ENCODE results near the gene NBPF26.
"Not testable (repeated sequence)": the region's sequence is repeated elsewhere in the genome, so short reads cannot be mapped to it uniquely, and the experiment has no call there.

Gene NBPF26

DNA sequence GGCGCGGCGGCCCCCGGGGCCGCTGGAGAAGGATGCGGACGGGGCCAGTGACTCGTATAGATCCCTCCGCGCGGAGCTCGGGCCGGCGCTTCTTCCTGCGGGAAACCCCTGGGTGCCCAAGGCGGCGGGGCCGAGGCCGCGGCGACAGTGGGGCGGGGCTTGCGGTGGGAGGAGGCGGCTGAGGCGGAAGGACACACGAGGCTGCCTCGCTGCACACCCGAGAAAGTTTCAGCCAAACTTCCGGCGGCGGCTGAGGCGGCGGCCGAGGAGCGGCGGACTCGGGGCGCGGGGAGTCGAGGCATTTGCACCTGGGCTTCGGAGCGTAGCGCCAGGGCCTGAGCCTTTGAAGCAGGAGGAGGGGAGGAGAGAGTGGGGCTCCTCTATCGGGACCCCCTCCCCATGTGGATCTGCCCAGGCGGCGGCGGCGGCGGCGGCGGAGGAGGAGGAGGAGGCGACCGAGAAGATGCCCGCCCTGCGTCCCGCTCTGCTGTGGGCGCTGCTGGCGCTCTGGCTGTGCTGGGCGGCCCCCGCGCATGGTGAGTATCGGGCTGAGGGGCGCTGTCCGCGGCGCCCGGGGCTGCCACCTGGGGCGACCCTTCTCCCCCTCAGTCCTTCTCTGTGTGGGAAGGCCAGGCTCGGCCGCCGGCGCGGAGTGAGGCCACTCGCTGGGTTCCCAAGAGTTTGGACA lies at the start of gene NBPF26:
Gene NBPF26, plus strand, starts transcription at position 231 of the 688 bp plus-strand sequence.
- H3K27ac ChIP-seq, result peak within 1 kb of the TSS in 16 of 21 experiments; percentile 22 to 96 (median 88)
- H3K4me3 ChIP-seq, result peak within 1 kb of the TSS in 5 of 7 experiments; percentile 50 to 83 (median 60)

DNA sequence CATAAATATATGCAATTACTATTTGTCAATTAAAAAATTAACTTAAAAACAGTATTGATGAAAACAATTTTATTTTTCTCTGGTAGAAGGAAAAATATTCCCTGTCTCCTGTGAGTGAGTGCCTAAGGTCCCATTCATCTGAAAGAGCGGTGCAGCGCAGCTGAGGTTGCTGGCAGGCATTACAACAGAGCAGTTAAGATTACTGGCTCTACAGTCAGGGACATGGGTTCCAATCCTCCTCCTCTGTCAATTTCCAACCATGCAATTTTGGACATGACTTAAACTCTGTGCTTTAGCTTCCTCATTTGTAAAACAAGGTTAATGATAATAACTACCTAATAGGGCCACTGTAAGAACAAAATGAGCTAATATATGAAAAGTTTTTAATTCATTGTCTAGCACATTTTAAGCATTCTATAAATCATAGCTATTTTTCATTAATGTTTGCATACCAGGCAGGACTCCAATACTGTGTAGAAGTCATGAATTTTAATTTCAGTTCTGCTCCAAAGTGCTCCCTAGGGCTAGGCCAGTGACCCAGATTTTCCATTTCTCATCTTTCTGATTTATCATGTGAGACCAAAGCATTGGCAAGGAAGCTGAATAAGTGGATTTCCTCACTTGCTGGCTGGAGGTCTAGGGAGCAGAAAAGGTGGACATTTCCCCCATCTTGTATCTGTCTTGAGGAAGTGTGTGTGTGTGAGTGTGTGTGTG lies 43.5 kb upstream of the NBPF26 start:
- H3K4me3 ChIP-seq, H3K27ac ChIP-seq: not testable (repeated sequence)

DNA sequence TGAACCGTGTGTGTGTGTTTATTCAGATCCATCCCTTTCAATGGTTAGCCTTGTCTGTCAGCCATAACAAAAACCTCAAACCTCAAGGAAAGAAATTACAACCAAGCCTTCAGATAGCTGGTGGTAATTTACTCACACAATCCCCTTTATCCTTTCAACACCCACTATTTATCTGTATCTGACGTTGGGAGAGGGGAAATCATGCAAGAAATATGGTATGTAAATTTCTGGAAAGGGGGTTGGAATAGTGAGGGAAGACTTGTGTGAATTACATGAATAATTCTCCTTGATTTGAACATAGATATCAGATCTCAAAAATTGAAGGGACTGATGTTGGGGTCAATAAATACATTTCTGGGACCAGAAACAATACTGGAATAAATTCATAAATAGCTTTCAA lies 42.8 kb upstream of the NBPF26 start:
- not testable (repeated sequence) for H3K4me3 ChIP-seq

DNA sequence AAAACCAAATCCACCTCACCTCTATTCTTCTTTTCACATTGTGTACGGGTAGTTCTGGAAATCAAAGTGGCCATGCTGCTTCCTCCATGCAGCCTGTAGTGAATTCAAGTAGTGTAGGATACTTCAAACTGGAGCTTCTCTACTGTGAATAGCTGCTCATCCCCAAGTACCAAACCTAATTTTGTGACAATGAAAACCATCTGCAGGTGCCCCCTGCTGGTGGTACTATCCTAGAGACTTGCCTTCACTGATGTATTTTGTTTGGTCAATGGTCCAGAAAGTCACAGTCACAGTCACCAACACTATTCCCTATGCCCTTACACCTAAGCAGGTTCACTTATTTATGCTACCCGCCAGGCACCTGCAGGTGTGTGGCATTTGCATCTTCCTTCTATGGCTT lies 39.3 kb upstream of the NBPF26 start:
- H3K27ac ChIP-seq, H3K4me3 ChIP-seq: not testable (repeated sequence)

More for the DNA sequence above, 42.8 kb upstream of the NBPF26 start:
- not testable (repeated sequence) for H3K27ac ChIP-seq

DNA sequence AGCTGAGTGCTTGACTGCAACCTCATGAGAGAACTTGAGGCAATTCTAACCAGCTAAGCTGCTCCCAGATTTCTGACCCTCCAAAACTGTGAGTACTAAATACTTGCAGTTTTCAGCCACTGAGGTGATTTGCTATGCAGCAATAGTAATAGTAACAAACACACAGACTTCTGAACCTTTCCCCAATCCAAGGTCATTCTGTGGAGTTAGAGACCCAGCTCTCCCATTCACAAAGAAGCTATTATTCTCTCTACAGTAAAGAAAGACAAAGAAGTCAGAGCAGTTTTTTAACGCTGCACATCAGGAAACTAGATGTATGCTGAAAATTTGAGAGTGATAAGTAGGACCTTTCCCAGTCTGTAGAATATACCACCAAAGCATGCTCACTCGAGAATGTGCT lies 38.1 kb upstream of the NBPF26 start:
- H3K4me3 ChIP-seq, H3K27ac ChIP-seq: not testable (repeated sequence)

DNA sequence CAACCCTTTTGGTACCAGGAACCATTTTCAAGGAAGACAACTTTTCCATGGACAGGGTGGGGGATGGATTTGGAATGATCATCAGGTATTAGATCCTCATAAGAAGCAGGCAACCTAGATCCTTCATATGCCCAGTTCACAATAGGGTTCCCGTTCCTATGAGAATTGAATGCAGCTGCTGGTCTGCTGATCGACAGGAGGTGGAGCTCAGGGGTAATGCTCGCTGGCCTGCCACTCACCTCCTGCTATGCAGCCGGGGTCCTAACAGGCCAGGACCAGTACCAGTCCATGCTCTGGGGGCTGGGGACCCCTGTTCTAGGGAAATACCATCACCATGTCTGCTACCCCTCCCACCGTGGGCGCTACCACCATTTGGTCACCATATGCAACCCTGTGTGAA lies 36.5 kb upstream of the NBPF26 start:
- H3K27ac ChIP-seq, H3K4me3 ChIP-seq: not testable (repeated sequence)

DNA sequence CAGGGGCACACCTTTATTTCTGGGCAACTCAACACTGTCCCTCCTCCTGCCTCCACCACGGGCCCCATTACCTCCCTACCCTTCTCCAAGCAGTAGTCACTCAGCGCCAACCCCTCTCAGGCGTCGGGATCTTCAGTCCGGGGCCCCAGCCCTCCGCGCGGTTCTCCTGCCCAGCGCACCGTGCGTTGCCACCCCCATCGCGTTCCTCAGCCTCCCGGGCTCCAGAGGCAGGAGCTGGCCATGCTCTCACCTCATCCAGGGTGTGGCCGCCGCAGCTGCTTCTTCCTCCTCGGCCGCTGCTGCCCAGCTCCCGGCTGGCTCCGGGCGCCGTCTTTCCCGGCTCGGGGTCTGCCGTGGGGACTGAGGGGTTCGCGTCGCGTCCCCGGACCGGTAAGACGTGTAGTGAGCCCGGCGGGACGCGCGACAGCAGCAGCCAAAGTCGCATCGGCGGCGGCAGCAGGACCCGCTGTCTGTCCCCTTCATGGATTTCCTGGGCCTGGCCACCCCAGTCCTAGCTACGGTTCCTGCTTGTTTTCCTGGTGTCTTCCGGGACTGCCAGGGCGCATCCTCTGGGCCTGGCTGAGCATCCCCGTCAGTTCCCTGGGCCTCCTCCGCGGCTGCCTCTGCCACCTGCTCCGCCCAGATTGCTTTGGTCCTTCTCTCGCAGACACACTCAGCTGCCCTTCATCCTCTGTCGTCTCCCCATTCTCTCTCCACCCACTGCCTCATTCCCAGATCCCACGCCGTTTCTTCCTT lies 22.8 kb upstream of the NBPF26 start:
- not testable (repeated sequence) for H3K27ac ChIP-seq
- peak overlapping the region in 2 of 7 experiments; percentile 12 to 27 for H3K4me3 ChIP-seq

DNA sequence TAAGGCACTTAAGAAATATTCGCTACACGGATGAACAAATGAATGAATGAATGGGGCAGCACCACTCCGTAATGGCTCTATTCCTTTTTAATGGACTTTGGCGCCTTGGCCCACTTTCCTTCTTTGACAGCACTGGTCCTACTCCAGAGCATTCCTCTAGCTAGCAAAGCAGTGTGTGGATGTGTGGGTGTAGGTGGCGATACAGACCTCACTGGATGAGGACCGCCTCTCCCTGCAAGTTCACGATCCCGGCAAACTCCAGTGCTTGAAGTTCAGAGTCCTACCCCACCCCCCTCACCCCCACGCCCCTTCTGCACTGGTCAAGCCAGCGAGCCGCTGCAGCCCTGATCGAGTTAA lies 409 bp upstream of the NBPF26 start:
- peak overlapping the region in 5 of 7 experiments; percentile 50 to 83 (median 60) for H3K4me3 ChIP-seq
- H3K27ac ChIP-seq, result peak overlapping the region in 2 of 21 experiments; percentile 92 to 95

DNA sequence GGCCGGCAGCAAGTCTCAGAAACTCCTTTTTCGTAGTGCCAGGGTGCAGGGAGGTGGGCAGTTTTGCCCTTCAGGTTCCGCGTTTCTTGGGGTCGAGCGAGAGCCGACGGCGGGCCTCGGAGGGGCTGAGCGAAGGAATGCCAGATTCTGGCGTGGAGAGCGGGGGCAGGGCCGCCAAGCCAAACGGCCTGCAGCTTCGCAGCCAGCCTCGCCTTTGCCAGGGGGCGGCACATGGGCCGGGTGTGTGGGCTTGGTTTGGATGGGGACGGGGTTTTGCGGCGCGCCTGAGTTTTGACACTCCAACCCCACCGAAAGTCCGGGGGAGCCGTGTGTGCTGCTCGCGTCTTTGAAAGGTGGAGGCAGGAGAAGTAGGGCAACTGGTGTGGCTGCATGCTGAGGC lies 762 bp downstream of the NBPF26 start:
- peak overlapping the region in 5 of 7 experiments; percentile 50 to 83 (median 60) for H3K4me3 ChIP-seq
- H3K27ac ChIP-seq, result peak overlapping the region in 15 of 21 experiments; percentile 71 to 96 (median 89)

DNA sequence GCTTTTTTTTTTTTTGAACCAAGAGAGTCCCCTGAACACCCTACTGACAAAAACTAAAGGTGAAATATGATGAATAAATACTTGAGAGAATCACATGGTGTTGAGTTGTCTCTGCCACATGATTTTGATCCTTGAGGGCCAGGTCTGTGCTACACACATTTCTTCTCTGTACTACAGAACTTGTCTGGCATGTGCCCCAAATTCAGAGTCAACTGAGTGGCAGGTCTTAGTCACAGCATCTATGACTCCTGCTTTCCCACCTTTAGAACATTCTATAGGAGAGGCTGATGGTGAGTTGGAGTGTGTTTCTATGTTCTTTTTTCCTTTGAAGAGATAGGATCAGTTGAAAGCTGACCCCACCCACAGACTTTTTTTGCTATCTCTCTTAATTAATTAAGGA lies 5.1 kb downstream of the NBPF26 start:
- H3K4me3 ChIP-seq, H3K27ac ChIP-seq: not testable (repeated sequence)

DNA sequence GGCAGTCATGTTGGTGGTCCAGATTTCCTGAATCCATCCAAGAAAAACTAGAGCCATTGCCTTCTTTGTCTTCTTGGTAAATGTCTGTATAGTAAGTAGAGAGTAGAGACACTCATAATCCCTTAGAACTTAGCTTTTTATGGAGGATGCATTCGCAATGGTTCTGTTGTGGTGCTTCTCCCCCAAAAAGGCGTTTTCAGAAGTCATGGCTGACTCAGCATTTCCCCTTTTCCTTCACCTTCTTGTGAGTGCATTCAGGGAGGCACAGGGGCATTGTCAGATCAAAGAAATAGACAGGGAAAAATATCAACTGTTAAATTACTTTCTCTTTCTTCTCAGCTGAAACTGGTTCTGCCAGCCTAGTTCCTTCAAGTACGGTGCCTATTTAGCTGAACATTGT lies 45.3 kb downstream of the NBPF26 start:
- not testable (repeated sequence) for H3K27ac ChIP-seq, H3K4me3 ChIP-seq

DNA sequence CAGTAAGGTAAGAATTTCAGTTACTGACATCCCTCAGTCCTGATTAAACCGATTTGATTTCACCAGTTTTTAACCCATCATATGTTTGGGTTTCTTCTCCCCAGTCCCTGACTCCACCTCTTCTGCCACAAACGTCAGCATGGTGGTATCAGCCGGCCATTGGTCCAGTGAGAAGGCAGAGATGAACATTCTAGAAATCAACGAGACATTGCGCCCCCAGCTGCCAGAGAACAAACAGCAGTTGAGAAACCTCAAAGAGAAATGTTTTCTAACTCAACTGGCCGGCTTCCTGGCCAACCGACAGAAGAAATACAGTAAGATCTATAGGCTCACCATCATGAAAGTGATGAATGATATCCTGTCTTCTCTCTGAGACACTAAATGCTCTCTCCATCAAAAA lies 81.7 kb downstream of the NBPF26 start:
- not testable (repeated sequence) for H3K27ac ChIP-seq, H3K4me3 ChIP-seq

DNA sequence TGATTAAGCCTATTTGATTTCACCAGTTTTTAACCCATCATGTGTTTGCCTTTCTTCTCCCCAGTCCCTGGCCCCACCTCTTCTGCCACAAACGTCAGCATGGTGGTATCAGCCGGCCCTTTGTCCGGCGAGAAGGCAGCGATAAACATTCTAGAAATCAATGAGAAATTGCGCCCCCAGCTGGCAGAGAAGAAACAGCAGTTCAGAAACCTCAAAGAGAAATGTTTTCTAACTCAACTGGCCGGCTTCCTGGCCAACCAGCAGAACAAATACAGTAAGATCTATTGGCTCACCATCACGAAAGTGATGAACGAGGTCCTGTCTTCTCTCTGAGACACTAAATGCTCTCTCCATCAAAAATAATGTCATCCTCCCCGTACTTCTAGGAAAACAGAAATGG lies 88.1 kb downstream of the NBPF26 start:
- not testable (repeated sequence) for H3K27ac ChIP-seq, H3K4me3 ChIP-seq

DNA sequence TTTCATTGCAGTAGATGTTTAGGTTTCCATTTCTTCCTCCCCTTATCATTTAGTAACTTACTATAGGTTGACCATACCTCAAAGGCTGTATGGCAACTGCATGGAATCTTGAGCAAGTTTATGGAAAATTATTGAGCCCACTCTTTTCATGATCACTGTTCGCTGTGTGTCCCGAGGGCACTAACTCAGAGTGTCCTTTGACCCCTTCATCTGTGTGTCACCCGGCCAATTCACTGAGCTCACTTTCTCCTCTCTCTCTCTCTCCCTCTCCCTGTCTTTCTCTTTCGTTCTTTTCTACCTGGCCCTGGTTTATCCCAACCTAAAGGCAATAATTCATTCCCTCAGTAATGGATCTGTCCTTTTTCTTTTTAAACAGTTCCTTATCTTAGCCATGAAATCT lies 101.3 kb downstream of the NBPF26 start:
- not testable (repeated sequence) for H3K27ac ChIP-seq, H3K4me3 ChIP-seq

DNA sequence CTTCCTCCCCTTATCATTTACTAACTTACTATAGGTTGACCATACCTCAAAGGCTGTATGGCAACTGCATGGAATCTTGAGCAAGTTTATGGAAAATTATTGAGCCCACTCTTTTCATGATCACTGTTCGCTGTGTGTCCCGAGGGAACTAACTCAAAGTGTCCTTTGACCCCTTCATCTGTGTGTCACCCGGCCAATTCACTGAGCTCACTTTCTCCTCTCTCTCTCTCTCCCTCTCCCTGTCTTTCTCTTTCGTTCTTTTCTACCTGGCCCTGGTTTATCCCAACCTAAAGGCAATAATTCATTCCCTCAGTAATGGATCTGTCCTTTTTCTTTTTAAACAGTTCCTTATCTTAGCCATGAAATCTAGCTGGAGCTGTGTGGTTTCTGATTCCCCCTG lies 102.9 kb downstream of the NBPF26 start:
- not testable (repeated sequence) for H3K27ac ChIP-seq, H3K4me3 ChIP-seq

DNA sequence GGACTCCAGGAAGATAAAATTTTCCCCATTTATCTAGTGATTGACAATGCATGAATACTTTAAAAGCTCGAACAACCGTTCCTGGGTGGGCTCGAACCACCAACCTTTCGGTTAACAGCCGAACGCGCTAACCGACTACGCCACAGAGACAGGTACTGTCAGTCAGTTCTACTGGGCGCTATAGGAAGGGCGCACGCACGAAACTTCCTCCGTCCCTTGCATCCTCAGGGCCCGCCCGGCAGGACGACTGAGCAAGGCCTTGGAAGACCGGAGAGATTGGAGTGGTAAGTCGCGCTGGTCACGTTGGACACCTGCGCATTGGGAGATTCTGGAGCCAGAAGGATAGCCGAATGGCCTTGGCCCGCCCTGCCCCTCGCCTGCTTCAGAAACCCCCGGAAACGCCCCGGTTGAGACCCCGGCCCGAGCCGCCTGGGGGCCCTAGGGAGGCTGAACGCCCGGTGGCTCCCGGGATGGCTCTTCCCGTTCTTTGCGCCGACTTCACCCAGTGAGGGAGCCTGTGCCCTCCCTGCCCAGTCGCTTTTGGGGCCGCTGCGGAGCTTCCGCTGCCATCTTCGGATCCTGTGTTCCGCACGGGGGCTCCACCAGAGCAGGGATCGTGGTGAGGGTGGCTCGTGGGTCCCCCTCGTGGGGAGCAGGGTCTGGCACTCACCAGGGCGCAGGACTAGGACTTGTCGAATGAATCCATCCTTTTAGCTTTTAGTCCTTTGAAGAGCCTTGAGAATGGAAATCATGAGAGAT lies 120.6 kb downstream of the NBPF26 start:
- H3K27ac ChIP-seq, result peak overlapping the region in 12 of 21 experiments; percentile 22 to 89 (median 80)

DNA sequence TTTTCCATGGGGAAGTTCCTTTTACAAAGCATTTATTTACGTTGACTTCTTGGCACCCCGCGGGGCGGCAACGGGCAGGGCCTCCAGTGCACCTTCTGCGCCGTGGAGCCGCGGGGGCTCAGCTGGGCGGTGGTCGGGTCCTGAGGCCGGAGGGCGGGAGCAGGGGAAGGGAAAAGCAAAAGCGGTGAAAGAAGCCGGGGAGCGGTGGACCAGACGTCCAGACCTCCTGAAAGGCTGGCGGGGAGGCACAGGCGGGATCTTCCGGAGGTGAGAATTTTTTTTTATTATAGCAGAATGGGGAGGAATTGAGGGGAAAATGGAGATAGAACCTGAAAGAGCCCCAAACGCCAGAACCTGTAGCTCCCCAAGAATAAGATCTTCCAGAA lies 121.2 kb downstream of the NBPF26 start:
- H3K4me3 ChIP-seq, result peak overlapping the region in 4 of 7 experiments; percentile 28 to 47 (median 38)
- peak overlapping the region in 4 of 21 experiments; percentile 69 to 89 (median 84) for H3K27ac ChIP-seq

More for the DNA sequence above, 120.6 kb downstream of the NBPF26 start:
- H3K4me3 ChIP-seq, result peak overlapping the region in 5 of 7 experiments; percentile 28 to 47 (median 35)

DNA sequence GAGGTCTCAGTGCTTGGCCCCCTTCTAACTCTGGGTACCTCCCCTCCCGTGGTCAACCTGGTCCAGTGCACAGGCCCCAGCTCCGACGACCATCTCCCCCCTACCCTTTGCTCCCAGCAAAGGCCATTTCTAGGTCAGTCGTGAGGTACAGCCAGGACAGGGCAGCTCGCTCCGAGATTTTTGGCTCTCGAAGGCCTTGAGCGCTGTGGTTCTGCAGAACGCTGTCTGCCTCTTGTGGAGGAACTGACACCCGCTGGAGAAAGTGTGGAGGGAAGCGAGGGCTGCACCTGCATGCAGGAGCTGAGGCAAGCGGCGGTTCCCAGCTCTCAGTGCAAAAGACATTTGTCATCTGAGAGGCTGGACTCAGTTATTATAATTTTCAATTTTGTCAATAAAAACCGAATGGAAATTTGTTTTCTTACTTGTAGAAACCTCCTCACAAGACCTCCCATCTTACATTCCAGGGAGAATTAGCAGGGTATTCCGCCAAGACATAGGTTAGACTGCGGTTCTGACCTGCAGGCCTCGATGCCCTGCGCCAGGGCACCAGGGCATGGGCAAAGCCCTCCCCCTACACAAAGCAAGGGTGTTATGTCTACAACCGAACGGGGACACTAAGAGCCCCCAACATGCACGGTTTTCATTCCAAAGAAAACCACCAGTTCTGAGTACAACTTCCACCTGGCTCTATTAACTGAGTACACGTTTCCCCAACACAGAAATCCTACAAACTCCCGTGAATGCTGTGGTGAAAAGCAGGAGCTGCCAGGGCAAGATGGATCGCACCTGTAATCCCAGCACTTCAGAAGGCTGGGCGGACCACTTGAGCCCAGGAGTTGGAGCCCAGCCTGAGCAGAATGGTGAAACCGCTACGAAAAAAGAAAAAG lies 125.9 kb downstream of the NBPF26 start:
- Histone ChIP-seq H3K27ac (peak overlapping the region in 6 of 21 experiments; percentile 85 to 100 (median 92)), H3K4me3 (peak overlapping the region in 3 of 7 experiments; percentile 16 to 36 (median 27))

DNA sequence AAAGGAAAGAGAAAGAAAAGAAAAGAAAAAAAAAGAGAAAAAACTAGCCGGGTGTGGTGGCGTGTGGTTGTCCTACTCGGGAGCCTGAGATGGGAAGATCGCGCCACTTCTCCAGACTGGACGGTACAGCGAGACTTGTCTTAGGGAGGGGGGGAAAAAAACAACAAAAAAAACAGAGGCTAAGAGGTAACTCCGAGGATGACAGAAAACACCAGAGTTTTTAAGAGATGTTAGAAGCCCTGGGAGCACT lies 126.5 kb downstream of the NBPF26 start:
- H3K27ac ChIP-seq, result peak overlapping the region in 14 of 21 experiments; percentile 75 to 100 (median 87)
- H3K4me3 ChIP-seq, result peak overlapping the region in 5 of 7 experiments; percentile 16 to 36 (median 27)
